ENCODE measurements around the gene LRRC28. TPM values are rescaled to one million over a fixed set of nuclear protein-coding genes. Genes with fewer than 3 reads are reported as not detected.

The LRRC28 gene
- total and polyA plus RNA-seq, 10 of the 15 experiments (the other 5 are each of a cell fraction or from before 2014, with no cell fraction given) = 21.3 to 54.9 (median 27.7) TPM

GRCh38 chr15:99432271-99433025 is 181.2 kb downstream of the LRRC28 start (continued):
- TF ChIP-seq ZZZ3 (IDR thresholded peaks at IDR 0.05; ENCODE audit: control insufficient read depth, insufficient read length, low read depth) (no peak), CTCF (IDR thresholded peaks at IDR 0.05 in 2 of 3, conservative IDR thresholded peaks at IDR 0.05 in 1 of 3; ENCODE audit: control insufficient read depth in 2 of 3, extremely low read depth in 1 of 3, insufficient read depth in 1 of 3, low read depth in 3 of 3, low read length in 3 of 3) (no peak)
- TF ChIP-seq, protein P1, sequence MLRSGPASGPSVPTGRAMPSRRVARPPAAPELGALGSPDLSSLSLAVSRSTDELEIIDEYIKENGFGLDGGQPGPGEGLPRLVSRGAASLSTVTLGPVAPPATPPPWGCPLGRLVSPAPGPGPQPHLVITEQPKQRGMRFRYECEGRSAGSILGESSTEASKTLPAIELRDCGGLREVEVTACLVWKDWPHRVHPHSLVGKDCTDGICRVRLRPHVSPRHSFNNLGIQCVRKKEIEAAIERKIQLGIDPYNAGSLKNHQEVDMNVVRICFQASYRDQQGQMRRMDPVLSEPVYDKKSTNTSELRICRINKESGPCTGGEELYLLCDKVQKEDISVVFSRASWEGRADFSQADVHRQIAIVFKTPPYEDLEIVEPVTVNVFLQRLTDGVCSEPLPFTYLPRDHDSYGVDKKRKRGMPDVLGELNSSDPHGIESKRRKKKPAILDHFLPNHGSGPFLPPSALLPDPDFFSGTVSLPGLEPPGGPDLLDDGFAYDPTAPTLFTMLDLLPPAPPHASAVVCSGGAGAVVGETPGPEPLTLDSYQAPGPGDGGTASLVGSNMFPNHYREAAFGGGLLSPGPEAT (IDR thresholded peaks at IDR 0.05; ENCODE audit: low read depth) = no peak

GRCh38 chr15:99433026-99433756 is 181.9 kb downstream of the LRRC28 start:
- Histone ChIP-seq H3K27ac (ENCODE audit: control insufficient read depth, insufficient read depth) (no peak overlapping the region), H2AFZ (ENCODE audit: control insufficient read depth, low read depth, low read length) (peak overlapping the region; percentile 54), H3K9me3 (replicated peaks; ENCODE audit: control insufficient read depth, insufficient read depth, low read length) (no peaks in the 10 kb centered on the region), H3K27me3 (replicated peaks in 1 of 2; ENCODE audit: control insufficient read depth in 2 of 2, insufficient read depth in 2 of 2, low read length in 1 of 2) (peaks cover 0 to 1% of the 10 kb centered on the region in 2 experiments; a peak in 1 of 4 replicates), H3K4me2 (ENCODE audit: control insufficient read depth, insufficient read depth) (peak overlapping the region; percentile 26; the same call in 1 of the 2 replicates), H3K9ac (ENCODE audit: control insufficient read depth, insufficient read depth, low read length) (no peak overlapping the region), H3K79me2 (ENCODE audit: control insufficient read depth, insufficient read depth, low read length) (no peaks in the 10 kb centered on the region), H3K4me1 (ENCODE audit: control insufficient read depth, insufficient read depth, low read length) (peaks cover 25% of the 10 kb centered on the region), H3K36me3 (ENCODE audit: control insufficient read depth in 2 of 2, insufficient read depth in 2 of 2, low read length in 1 of 2) (no peaks in the 10 kb centered on the region), H4K20me1 (ENCODE audit: control insufficient read depth, insufficient read depth) (no peaks in the 10 kb centered on the region), H3K4me3 (no peak overlapping the region)
- DNase-seq (ENCODE audit: low read depth, low spot score) = no peak
- FAIRE-seq = no peak
- ChIA-PET CTCF (interaction anchor here (1.0 to 1.5 kb wide), 3 partner anchors 12 to 271 kb away, joined by 4 to 6 read pairs (median 4); no protein-coding TSS in a partner anchor), POLR2A (no interaction called here), SMC1A (ENCODE audit: uncharacterized antibody, unreplicated experiment) (interaction anchor here (0.7 to 1.3 kb wide), 5 partner anchors 30 to 193 kb away, joined by 3 to 4 read pairs (median 3); no protein-coding TSS in a partner anchor), RAD21 (ENCODE audit: unreplicated experiment) (interaction anchor here (0.6 to 1.3 kb wide), 4 partner anchors 9 to 271 kb away, joined by 3 to 6 read pairs (median 3); no protein-coding TSS in a partner anchor)
- intact Hi-C loops (cut with micrococcal nuclease; ENCODE audit: unreplicated experiment) (no loop called here), in situ Hi-C loops (cut with MboI) (no loop called here)
- peak; percentile 62 for ATAC-seq
- BruUV-seq (replicated peaks) = no TSS peak
- WGBS (ENCODE audit: insufficient coverage, insufficient replicate concordance, low lambda C conversion rate, missing lambda C conversion rate) = 13% methylated on average over 14 of the region's 14 CpGs
- TF ChIP-seq EGR1 (IDR thresholded peaks at IDR 0.05; ENCODE audit: borderline replicate concordance in 1 of 2, low read depth in 2 of 2, low read length in 2 of 2) = peak in 1 of 2 experiments; percentile 92; a peak in 2 of 3 replicates
- no peak for TF ChIP-seq ZNF207 (IDR thresholded peaks at IDR 0.05; ENCODE audit: borderline replicate concordance)
- TF ChIP-seq RAD21 (IDR thresholded peaks at IDR 0.05; ENCODE audit: insufficient read depth, low read depth, low read length) = no peak
- peak; percentile 36 for TF ChIP-seq RELA (IDR thresholded peaks at IDR 0.05; ENCODE audit: borderline replicate concordance, partially characterized antibody)
- no peak for TF ChIP-seq ZZZ3 (IDR thresholded peaks at IDR 0.05; ENCODE audit: control insufficient read depth, insufficient read length, low read depth)
- no peak for TF ChIP-seq EED (IDR thresholded peaks at IDR 0.05; ENCODE audit: low read depth)
- 0 out of 6 replicates have a peak, but pooled peaks of 1 of the 3 experiments have one; percentile 1 for TF ChIP-seq CTCF (IDR thresholded peaks at IDR 0.05 in 2 of 3, conservative IDR thresholded peaks at IDR 0.05 in 1 of 3; ENCODE audit: control insufficient read depth in 2 of 3, extremely low read depth in 1 of 3, insufficient read depth in 1 of 3, low read depth in 3 of 3, low read length in 3 of 3)
- peak in 1 of 2 experiments; percentile 12; a peak in 1 of 4 replicates for TF ChIP-seq IKZF2 (IDR thresholded peaks at IDR 0.05)
- no peak for TF ChIP-seq CHD1 (IDR thresholded peaks at IDR 0.05; ENCODE audit: low read depth, low read length)
- TF ChIP-seq MEF2A (IDR thresholded peaks at IDR 0.05; ENCODE audit: insufficient read depth, low read depth, low read length) = 0 out of 2 replicates have a peak, but pooled peaks have one; percentile 27
- 0 out of 2 replicates have a peak, but pooled peaks have one; percentile 26 for TF ChIP-seq IKZF1 (conservative IDR thresholded peaks at IDR 0.05)
